Body of pancreas (tissue), 4 donors: Measurements from ENCODE around the gene SLC9A8. TPM values are rescaled to one million over a fixed set of nuclear protein-coding genes. Genes with fewer than 3 reads are reported as not detected.

Experiments used
- ATAC-seq: fragments of 150-250 bp; one replicate; pipeline ENCODE4 v1.9.1; 2016
- DNase-seq, 4 donors: peaks; one replicate each; pipeline ENCODE4 v3.0.0-alpha.2; 2019
- H3K27ac ChIP-seq, 4 donors: fragments of 200-600 bp; sonication (generic); 1 replicate in 3 of 4; 2 replicates in 1 of 4; pipeline versions ENCODE4 v1.5.1 to v1.6.1; 2016 to 2019; ENCODE audit warnings: mild to moderate bottlenecking in 1 of 4, mixed read lengths in 1 of 4, moderate library complexity in 1 of 4
- H3K27me3 ChIP-seq, 2 donors: fragments of 200-600 bp; sonication (generic); one replicate each; pipeline ENCODE4 v1.6.0; 2016; ENCODE audit warnings: mild to moderate bottlenecking in 1 of 2
- H3K36me3 ChIP-seq, 2 donors: fragments of 200-600 bp; sonication (generic); replicated peaks in 1 of 2; 2 replicates each; pipeline ENCODE4 v1.5.1; 2016; ENCODE audit warnings: low read depth in 2 of 2; ENCODE audit not compliant: insufficient read depth in 1 of 2
- H3K4me1 ChIP-seq: fragments of 200-600 bp; sonication (generic); one replicate; pipeline ENCODE4 v1.6.0; 2016
- H3K4me3 ChIP-seq, 2 donors: fragments of 200-600 bp; sonication (generic); 1 replicate in 1 of 2; 2 replicates in 1 of 2; pipeline ENCODE4 v1.5.1; 2016 to 2019
- H3K9me3 ChIP-seq, 3 donors: fragments of 200-600 bp; sonication (generic); 1 replicate in 2 of 3; 2 replicates in 1 of 3; pipeline ENCODE4 v1.5.1; 2016
- POLR2A ChIP-seq, 3 donors: fragments of 450-650 bp; IDR thresholded peaks; one replicate each; pipeline ENCODE4 v1.6.1; 2016; ENCODE audit warnings: antibody characterized with exemption in 3 of 3, mild to moderate bottlenecking in 2 of 3
- WGBS, 2 donors: methylation state at CpG; one replicate each; pipeline ENCODE4 v1.1.5; 2017; 5-methylcytosine and 5-hydroxymethylcytosine counted together
- intact Hi-C: fragments of 100-400 bp; cut with DNase I; formaldehyde crosslinking; loops from one replicate; pipeline ENCODE4 v1.15.1; 2023
- total RNA-seq, 2 donors: library from RNA; depleted of rRNA; stranded (reverse); fragments of >200 nt; gene quantifications; one replicate each; pipeline ENCODE4 v1.1.0, GENCODE V29; 2016
- TF ChIP-seq, protein P1 (sequence below), 7 experiments: fragments of 450-650 bp in 4 of 7; fragments of 200-600 bp in 3 of 7; sonication (generic) in 3 of 7; IDR thresholded peaks; one replicate each; pipeline ENCODE4 v1.5.1; 2016 to 2019; ENCODE audit warnings: antibody characterized with exemption in 7 of 7

Gene SLC9A8
- total RNA-seq, 2 donors from 2014 or later = 5.9 to 11.2 TPM

- DNase-seq (no peak), ATAC-seq (no peak)
- TF ChIP-seq, protein P1, sequence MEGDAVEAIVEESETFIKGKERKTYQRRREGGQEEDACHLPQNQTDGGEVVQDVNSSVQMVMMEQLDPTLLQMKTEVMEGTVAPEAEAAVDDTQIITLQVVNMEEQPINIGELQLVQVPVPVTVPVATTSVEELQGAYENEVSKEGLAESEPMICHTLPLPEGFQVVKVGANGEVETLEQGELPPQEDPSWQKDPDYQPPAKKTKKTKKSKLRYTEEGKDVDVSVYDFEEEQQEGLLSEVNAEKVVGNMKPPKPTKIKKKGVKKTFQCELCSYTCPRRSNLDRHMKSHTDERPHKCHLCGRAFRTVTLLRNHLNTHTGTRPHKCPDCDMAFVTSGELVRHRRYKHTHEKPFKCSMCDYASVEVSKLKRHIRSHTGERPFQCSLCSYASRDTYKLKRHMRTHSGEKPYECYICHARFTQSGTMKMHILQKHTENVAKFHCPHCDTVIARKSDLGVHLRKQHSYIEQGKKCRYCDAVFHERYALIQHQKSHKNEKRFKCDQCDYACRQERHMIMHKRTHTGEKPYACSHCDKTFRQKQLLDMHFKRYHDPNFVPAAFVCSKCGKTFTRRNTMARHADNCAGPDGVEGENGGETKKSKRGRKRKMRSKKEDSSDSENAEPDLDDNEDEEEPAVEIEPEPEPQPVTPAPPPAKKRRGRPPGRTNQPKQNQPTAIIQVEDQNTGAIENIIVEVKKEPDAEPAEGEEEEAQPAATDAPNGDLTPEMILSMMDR (IDR thresholded peaks at IDR 0.05) = no peak
- no peak for TF ChIP-seq POLR2A (IDR thresholded peaks at IDR 0.05)
- Histone ChIP-seq H3K27me3 (no peaks in the 10 kb centered on the region), H3K4me1 (no peaks in the 10 kb centered on the region), H3K36me3 (peaks cover 0 to 7% of the 10 kb centered on the region in 2 donors), H3K4me3 (no peak overlapping the region), H3K9me3 (no peaks in the 10 kb centered on the region), H3K27ac (no peak overlapping the region)
- WGBS, 2 donors = 87 to 91% methylated on average over 5 of the region's 5 CpGs
- intact Hi-C loops = no loop called here
Measured at GRCh38 chr20:49868964-49869363, 56.3 kb downstream of the SLC9A8 start.

DNA sequence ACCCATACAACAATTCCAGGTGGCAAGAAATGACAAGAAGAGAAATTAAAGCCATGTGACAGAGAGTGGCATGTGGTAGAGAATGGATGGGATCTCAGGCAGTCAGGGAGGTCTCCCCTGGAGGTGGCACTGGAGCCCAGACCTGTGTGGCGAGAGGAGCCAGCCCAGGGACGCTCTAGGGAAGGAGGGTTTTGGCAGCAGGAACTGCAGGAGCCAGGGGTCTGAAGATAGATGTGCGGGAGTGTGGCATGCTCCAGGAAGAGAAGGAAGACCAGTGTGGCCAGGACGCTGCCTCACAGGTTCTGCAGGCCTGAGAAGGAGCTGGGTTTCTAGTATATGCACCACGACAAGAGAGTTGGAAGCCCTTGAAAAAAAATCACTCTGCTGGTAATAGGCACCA lies 57.6 kb downstream of the SLC9A8 start:
- no peak for ATAC-seq
- H3K4me3 ChIP-seq = no peak overlapping the region
- intact Hi-C loops = no loop called here
- no peak overlapping the region for H3K27ac ChIP-seq
- H3K9me3 ChIP-seq = no peaks in the 10 kb centered on the region
- TF ChIP-seq POLR2A (IDR thresholded peaks at IDR 0.05) = no peak
- TF ChIP-seq, protein P1 (IDR thresholded peaks at IDR 0.05) = no peak
- DNase-seq = no peak
- H3K4me1 ChIP-seq = peaks cover 12% of the 10 kb centered on the region
- H3K36me3 ChIP-seq = peaks cover 0 to 3% of the 10 kb centered on the region in 2 donors
- H3K27me3 ChIP-seq = no peaks in the 10 kb centered on the region
- 85 to 92% methylated on average over 5 of the region's 5 CpGs for WGBS, 2 donors

- ATAC-seq = no peak
- H3K36me3 ChIP-seq = no peaks in the 10 kb centered on the region
- intact Hi-C loops = no loop called here
- H3K27ac ChIP-seq = no peak overlapping the region
- 90 to 91% methylated on average over 6 of the region's 6 CpGs for WGBS, 2 donors
- H3K27me3 ChIP-seq = no peaks in the 10 kb centered on the region
- H3K9me3 ChIP-seq = no peaks in the 10 kb centered on the region
- no peak for TF ChIP-seq POLR2A (IDR thresholded peaks at IDR 0.05)
- TF ChIP-seq, protein P1 (IDR thresholded peaks at IDR 0.05) = no peak
- peaks cover 24% of the 10 kb centered on the region for H3K4me1 ChIP-seq
- no peak overlapping the region for H3K4me3 ChIP-seq
- DNase-seq = no peak
Measured at GRCh38 chr20:49871391-49871948, 58.8 kb downstream of the SLC9A8 start.

GRCh38 chr20:49872056-49872455 lies 59.4 kb downstream of the SLC9A8 start:
- intact Hi-C loops = no loop called here
- no peak for ATAC-seq
- H3K9me3 ChIP-seq = no peaks in the 10 kb centered on the region
- no peak overlapping the region for H3K27ac ChIP-seq
- H3K36me3 ChIP-seq = no peaks in the 10 kb centered on the region
- peaks cover 26% of the 10 kb centered on the region for H3K4me1 ChIP-seq
- no peaks in the 10 kb centered on the region for H3K27me3 ChIP-seq
- H3K4me3 ChIP-seq = no peak overlapping the region
- WGBS, 2 donors = 94 to 100% methylated on average over 1 of the region's 1 CpG
- no peak for DNase-seq
- no peak for TF ChIP-seq POLR2A (IDR thresholded peaks at IDR 0.05)
- TF ChIP-seq, protein P1 (IDR thresholded peaks at IDR 0.05) = no peak

- H3K4me3 ChIP-seq = no peak overlapping the region
- intact Hi-C loops = no loop called here
- 41 to 54% methylated on average over 6 of the region's 6 CpGs for WGBS, 2 donors
Measured at GRCh38 chr20:49874696-49875095, 62.1 kb downstream of the SLC9A8 start.

More at GRCh38 chr20:49874696-49875095, 62.1 kb downstream of the SLC9A8 start:
- H3K27ac ChIP-seq = peak overlapping the region in 3 of 4 donors; percentile 11 to 62 (median 38)
- peaks cover 27% of the 10 kb centered on the region for H3K4me1 ChIP-seq
- ATAC-seq (no peak), DNase-seq (peak in 1 of 4 donors; percentile 50)
- no peaks in the 10 kb centered on the region for H3K9me3 ChIP-seq
- no peak for TF ChIP-seq POLR2A (IDR thresholded peaks at IDR 0.05)
- no peaks in the 10 kb centered on the region for H3K27me3 ChIP-seq
- no peaks in the 10 kb centered on the region for H3K36me3 ChIP-seq
